Amniotic stem cell (primary cell): ENCODE measurements around the gene EXOC3L1.

Experiments used
- DNase-seq: peaks from one replicate; lab custom pipeline; 2025; lab: John Stamatoyannopoulos, UW

The EXOC3L1 gene

GRCh38 chr16:67163164-67163998 is 26.6 kb downstream of the EXOC3L1 start:
- no peak for DNase-seq

- no peak for DNase-seq
Observed at GRCh38 chr16:67162506-67163163, 27.3 kb downstream of the EXOC3L1 start.

- no peak for DNase-seq
Observed at GRCh38 chr16:67161595-67162058, 28.3 kb downstream of the EXOC3L1 start.

- DNase-seq: no peak
Observed at GRCh38 chr16:67158637-67159600, 31.0 kb downstream of the EXOC3L1 start.

- DNase-seq: no peak
Observed at GRCh38 chr16:67157892-67158635, 31.9 kb downstream of the EXOC3L1 start.

- DNase-seq: no peak
Observed at GRCh38 chr16:67157106-67157748, 32.7 kb downstream of the EXOC3L1 start.

- no peak for DNase-seq
Observed at GRCh38 chr16:67156143-67156844, 33.6 kb downstream of the EXOC3L1 start.

GRCh38 chr16:67155295-67156142 is 34.4 kb downstream of the EXOC3L1 start:
- no peak for DNase-seq

GRCh38 chr16:67154578-67155294 is 35.2 kb downstream of the EXOC3L1 start:
- DNase-seq: no peak

- no peak for DNase-seq
Observed at GRCh38 chr16:67151431-67152097, 38.4 kb downstream of the EXOC3L1 start.

- peak; percentile 41 for DNase-seq
Observed at GRCh38 chr16:67150833-67151396, 39.0 kb downstream of the EXOC3L1 start, which contains the start of gene B3GNT9. B3GNT9 (minus strand) TSS chr16:67150998; CDS start chr16:67150485, 513 bp downstream.

- no peak for DNase-seq
Observed at GRCh38 chr16:67150047-67150832, 39.7 kb downstream of the EXOC3L1 start.

GRCh38 chr16:67149276-67150046 is 40.5 kb downstream of the EXOC3L1 start:
- DNase-seq: no peak

GRCh38 chr16:67148656-67149275 is 41.2 kb downstream of the EXOC3L1 start:
- DNase-seq: no peak

GRCh38 chr16:67148221-67148620 is 41.7 kb downstream of the EXOC3L1 start:
- no peak for DNase-seq
